Activated CD8-positive, alpha-beta memory T cell treated with anti-CD3 and anti-CD28 coated beads, Interleukin-2, amount 50 U/mL, for 1 hour (primary cell): ENCODE measurements around the gene STX18.
"Not testable (repeated sequence)": the region's sequence is repeated elsewhere in the genome, so short reads cannot be mapped to it uniquely, and the experiment has no call there.

Experiments used
- DNase-seq: peaks from one replicate; pipeline ENCODE4 v3.0.0-alpha.2; 2020; ENCODE audit errors: extremely low read depth

STX18 gene

GRCh38 chr4:4509521-4509920 lies 32.3 kb downstream of the STX18 start:
- DNase-seq = no peak

- no peak for DNase-seq
Measured at GRCh38 chr4:4507923-4508322, 33.9 kb downstream of the STX18 start.

DNA sequence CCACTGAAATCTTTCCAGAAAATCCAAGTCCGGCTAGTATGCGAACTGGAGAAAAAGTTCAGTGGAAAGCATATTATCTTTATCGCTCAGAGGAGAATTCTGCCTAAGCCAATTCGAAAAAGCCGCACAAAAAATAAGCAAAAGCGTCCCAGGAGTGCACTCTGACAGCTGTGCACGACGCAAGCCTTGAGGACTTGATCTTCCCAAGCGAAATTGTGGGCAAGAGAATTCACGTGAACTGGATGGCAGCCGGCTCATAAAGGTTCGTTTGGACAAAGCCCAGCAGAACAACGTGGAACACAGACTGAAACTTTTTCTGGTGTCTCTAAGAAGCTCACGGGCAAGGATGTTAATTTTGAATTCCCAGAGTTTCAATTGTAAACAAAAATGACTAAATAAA lies 34.4 kb downstream of the STX18 start:
- DNase-seq = no peak

- DNase-seq = no peak
Measured at GRCh38 chr4:4506961-4507360, 34.9 kb downstream of the STX18 start.

GRCh38 chr4:4505211-4505610 lies 36.6 kb downstream of the STX18 start:
- not testable (repeated sequence) for DNase-seq

DNA sequence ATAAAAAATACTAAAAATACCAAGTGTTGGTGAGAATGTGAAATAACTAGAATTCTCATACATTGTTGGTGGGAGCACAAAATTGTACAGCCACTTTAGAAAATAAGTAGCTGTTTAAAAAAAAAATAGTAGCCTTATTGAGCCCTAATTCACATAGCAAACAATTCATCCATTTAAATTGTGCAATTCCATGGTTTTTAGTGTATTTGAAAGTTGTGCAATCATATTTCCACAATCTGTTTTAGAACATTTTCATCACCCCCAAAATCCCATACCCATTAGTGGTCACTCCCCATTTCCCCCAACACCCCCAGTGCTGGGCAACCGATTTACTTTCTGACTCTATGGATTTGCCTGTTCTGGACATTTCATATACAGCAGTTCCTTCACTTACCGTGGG lies 37.1 kb downstream of the STX18 start:
- DNase-seq = no peak

- no peak for DNase-seq
Measured at GRCh38 chr4:4502694-4503311, 39.0 kb downstream of the STX18 start.

DNA sequence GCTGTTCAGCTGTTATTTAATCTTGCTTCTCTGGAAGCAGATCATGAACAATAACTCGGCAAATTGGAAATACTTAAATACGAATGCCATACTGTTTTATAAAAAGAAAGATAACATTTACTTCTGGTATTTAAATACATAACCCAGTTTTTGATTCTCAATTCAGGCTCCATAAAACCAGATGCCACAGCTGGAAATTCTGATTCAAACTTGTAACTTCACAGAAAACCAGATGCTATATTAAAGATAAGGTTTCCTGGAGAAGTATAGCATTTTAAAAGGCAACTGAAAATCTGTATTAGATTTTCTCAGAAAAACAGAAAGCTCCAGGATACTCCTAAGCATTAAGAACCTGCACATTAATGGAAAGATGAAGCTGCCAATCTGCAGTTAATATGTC lies 40.2 kb downstream of the STX18 start:
- no peak for DNase-seq

DNA sequence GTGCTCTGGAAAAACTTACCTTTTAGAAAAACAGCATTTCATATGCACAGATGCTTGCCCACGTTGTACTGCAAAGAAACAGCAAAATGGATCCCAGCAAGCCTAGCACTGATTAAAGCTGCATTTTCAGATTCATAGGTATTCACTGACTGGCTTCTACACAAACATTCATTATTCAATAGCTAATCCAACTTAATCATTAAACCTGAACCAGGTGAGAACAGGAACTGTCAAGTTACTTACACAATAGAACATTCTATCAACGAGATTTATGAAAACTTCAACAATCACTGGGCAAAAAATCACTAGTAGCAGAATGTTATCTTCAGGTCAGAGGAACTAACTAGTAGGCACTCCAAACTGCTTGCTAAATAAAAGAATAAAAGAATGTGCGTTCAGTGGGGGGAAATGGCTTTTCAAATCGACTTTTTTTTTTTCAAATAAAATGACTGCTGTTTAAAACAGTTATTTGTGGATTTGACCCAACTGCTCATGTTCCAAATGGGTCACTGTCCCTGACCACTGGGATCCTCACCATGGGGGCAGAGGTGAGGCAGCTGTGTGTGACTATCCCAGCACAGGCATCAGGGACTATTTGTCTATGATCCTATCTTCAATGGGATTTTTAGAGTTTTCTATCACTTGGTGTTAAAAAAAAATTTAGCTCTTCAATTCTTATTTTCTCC lies 42.3 kb downstream of the STX18 start:
- no peak for DNase-seq

DNA sequence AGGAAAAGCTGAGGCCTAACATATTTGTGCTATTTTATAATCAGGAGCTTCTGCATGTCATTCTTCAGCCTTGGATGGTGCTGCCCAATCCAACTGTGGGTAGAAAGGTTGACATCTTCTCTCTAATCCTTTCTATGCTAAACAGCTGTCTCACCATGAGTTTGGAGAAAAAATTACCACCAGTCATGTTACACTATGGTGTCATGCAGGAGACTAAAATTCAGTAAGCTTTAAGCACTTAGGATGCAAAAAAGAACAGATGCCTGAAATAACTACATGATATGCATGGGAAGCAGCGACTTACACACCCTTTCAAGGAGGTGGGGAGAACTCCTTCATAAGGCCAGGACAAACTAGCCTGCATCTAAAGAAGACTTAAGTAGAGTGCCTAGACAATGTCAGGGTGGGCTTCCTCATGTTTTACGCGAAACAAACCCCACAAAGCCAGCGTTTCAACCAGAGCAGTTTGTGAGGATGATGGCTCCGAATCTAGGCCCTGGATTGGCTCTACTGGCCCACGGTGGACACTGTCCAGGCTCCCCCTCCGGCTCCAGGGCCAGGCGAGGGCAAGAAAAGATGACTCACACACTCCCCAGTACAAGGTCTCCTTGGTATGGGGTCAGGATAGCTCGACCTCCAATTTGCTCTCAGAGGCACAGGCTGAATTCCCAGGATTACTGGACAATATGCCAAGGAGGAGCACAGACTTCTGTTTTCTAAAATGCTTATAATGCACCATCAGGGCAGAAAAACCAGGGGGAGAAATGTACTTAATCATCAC lies 45.1 kb downstream of the STX18 start:
- DNase-seq = no peak

- no peak for DNase-seq
Measured at GRCh38 chr4:4494882-4495281, 47.0 kb downstream of the STX18 start.

- DNase-seq = no peak
Measured at GRCh38 chr4:4492161-4492847, 49.5 kb downstream of the STX18 start.

GRCh38 chr4:4491396-4491893 lies 50.4 kb downstream of the STX18 start:
- DNase-seq = no peak

DNA sequence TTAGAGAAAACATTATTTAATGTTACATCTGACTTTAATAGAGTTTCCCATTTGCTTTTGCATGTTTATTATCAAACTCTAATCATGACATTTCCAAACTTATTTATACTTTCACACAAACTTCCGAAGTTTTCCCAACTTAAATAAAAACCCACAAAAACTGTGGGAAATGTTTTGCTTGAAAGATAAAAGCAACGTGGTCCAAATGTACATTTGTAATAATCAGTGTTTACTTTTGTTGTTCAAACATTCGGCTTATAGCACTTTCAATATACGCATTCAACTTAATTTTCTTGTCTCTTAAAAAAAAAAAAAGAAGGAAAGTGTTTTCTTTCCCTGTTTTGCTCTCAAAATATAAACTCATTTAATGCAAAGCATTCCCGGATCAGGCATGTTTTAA lies 51.0 kb downstream of the STX18 start:
- DNase-seq = no peak

DNA sequence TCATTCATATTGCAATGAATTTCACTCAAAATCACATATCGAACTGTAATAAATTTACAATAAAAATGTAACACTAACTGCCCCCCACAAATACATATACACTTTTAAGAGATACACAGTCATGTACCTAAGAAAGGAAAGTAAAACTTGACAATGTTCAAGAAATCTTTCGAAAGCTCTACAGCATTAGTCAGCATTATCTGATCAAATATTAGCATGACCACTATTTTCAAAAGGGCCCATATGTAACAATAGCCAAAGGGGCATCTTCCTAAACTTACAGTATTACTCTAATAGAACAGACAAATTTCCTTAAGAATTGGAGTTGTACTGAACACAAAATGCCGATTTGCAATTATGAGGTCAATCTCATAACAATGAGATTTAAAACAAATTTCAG lies 51.8 kb downstream of the STX18 start:
- no peak for DNase-seq

DNA sequence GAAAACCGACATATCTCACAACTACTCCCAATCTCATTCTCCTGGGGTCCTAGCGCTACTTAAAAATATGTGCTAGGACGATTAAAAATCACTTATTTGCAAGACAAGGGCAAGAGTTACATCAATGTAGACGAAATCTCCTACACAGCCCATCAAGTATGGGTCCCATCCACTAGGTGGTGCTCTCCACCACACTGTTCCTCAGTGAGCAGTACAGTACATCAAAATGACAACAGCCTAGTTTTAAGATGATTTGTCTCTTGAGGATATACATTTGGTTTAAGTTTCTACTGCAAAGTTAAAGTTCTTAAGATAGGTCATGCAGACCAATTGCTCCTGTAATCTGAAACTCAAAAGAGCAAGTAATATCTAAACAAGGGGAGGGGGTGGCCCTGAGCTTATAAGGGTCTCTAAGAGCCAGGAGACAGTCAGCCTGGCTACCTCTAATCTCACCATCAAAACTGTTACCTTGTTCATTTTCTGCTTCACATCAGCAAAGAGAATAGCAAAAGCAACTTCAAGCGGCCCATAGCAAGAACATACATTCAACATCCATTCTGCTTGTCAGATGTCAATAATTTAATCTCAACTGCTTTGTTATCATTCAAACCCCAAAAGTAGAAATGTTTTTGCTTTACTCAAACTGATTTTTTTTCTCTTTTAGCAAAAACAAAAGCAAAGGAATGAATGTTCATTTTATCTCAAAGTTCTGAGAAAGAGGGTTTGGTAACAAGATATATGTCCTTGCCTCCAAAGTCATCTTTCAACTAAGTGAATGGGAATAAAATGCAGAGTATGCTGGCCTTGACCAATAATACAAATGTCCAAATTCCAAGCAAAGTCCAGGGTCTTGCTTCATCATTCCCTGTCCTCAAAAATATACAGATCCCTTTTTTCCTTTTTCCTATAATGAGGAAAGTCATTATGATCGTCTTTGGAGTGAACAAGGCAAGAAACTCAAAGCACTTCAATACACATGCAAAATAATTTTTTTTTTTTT lies 53.1 kb downstream of the STX18 start:
- DNase-seq = peak; percentile 20

- no peak for DNase-seq
Measured at GRCh38 chr4:4486969-4487368, 54.9 kb downstream of the STX18 start.

- DNase-seq = no peak
Measured at GRCh38 chr4:4485806-4486205, 56.0 kb downstream of the STX18 start.

DNA sequence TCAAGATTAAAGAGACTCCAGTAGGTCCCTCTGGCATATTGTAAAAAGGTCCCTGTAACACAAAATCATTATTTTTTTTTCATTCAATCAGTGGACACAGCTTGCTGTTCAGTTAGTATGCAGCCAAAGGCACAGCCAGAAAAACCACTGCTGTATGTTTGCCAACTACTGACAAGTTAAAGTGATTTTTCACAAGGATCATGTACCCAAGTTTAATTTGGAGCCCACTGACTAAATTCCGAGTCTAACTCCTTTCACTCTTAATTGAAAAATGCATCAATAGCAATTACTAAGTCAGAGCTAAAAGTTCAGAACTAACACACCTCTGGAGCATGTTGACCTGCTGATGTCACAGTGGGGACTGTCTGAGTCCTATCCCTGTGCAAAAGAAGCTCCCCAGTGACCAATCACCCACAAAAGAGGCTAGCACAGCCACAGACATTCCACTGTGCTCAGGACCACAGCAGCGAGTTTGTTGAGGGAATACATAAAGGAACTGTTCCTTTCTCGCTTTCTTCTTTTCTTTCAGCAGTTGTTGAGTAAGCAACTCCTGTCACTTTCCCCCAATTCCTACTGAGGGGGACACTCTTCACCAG lies 60.4 kb downstream of the STX18 start:
- no peak for DNase-seq

DNA sequence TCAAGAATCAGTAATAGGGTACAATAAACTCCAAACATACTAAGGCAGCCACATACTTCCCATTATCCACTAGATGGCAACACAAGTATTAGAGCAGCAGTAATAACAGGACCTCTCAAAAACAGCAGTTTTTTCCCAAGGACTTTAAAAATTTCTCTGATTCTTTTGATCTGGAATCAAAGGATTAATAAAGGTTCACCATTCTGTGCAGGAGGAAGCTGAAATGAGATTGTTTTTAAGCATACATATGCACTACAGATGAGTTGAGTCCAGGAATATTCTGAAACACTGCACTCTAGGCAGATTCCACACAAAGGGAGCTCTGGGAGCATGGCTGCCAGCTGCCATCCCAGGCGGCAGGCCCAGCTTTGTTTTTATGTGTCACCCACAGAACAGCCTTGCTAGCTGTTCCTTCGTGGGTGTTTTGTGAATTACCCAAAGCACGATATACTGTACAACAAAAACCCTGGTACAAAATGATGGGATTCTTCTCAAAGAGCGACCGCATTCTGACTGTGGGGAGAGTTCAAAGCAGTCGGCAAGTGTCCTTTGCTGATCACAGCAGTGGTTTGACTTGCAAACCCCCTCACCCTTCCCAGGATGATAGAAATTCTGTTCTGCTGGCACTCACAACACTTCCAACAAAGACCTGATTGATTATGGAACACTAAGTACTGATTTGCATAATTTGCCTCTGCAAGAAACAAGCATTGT lies 61.0 kb downstream of the STX18 start:
- DNase-seq = no peak
